Esophagus muscularis mucosa (tissue), 4 donors: ENCODE measurements around the gene AARSD1. TPM values are rescaled to one million over a fixed set of nuclear protein-coding genes. Genes with fewer than 3 reads are reported as not detected.
"Not testable (repeated sequence)": the region's sequence is repeated elsewhere in the genome, so short reads cannot be mapped to it uniquely, and the experiment has no call there.

Source experiments
- DNase-seq: peaks from one replicate; pipeline ENCODE4 v3.0.0-alpha.2; 2017; ENCODE audit errors: extremely low spot score
- H3K27ac ChIP-seq, 4 donors: fragments of 200-600 bp; sonication (generic); replicated peaks in 1 of 4; 1 replicate in 3 of 4; 2 replicates in 1 of 4; pipeline ENCODE4 v1.5.1; 2016 to 2019; ENCODE audit warnings: mild to moderate bottlenecking in 1 of 4
- H3K27me3 ChIP-seq, 4 donors: fragments of 200-600 bp; sonication (generic); one replicate each; pipeline versions ENCODE4 v1.5.1 to v1.6.0; 2016 to 2019
- H3K36me3 ChIP-seq, 4 donors: fragments of 200-600 bp; sonication (generic); one replicate each; pipeline ENCODE4 v1.5.1; 2016 to 2019
- H3K4me1 ChIP-seq, 4 donors: fragments of 200-600 bp; sonication (generic); one replicate each; pipeline ENCODE4 v1.5.1; 2016 to 2019
- H3K4me3 ChIP-seq, 4 donors: fragments of 200-600 bp; sonication (generic); 1 replicate in 2 of 4; 2 replicates in 2 of 4; pipeline ENCODE4 v1.5.1; 2016 to 2019; ENCODE audit warnings: mild to moderate bottlenecking in 4 of 4, moderate library complexity in 1 of 4
- H3K9me3 ChIP-seq, 4 donors: fragments of 200-600 bp; sonication (generic); 1 replicate in 3 of 4; 2 replicates in 1 of 4; pipeline ENCODE4 v1.5.1; 2016 to 2019
- EP300 ChIP-seq: sonication (generic); formaldehyde crosslinking; IDR thresholded peaks from one replicate; pipeline ENCODE4 v1.6.1; 2017; ENCODE audit warnings: antibody characterized with exemption
- POLR2A ChIP-seq: fragments of 450-650 bp; IDR thresholded peaks from one replicate; pipeline ENCODE4 v1.6.1; 2017; ENCODE audit warnings: antibody characterized with exemption, moderate library complexity, mild to moderate bottlenecking, low read depth
- POLR2AphosphoS5 ChIP-seq, 2 donors: sonication (generic); formaldehyde crosslinking; IDR thresholded peaks; one replicate each; pipeline ENCODE4 v1.6.1; 2017; ENCODE audit warnings: antibody characterized with exemption in 2 of 2
- WGBS: methylation state at CpG from one replicate; pipeline ENCODE4 v1.1.5; 2018; 5-methylcytosine and 5-hydroxymethylcytosine counted together
- intact Hi-C: fragments of 100-400 bp; cut with DNase I; formaldehyde crosslinking; loops from one replicate; pipeline ENCODE4 v1.15.1; 2023
- total RNA-seq, 4 donors: library from RNA; depleted of rRNA; stranded (reverse); fragments of >200 nt; gene quantifications; one replicate each; pipeline versions ENCODE4 v1.1.0 to v1.2.1, GENCODE V29; 2016
- TF ChIP-seq, protein P1 (sequence below), 3 experiments: fragments of 200-600 bp in 2 of 3; fragments of 450-650 bp in 1 of 3; sonication (generic) in 2 of 3; IDR thresholded peaks; one replicate each; pipeline ENCODE4 v1.5.1; 2017 to 2019; ENCODE audit warnings: antibody characterized with exemption in 3 of 3, mild to moderate bottlenecking in 2 of 3, moderate library complexity in 1 of 3

AARSD1 gene
- total RNA-seq, 4 donors from 2014 or later: 21.9 to 35.7 (median 26.8) TPM

DNA sequence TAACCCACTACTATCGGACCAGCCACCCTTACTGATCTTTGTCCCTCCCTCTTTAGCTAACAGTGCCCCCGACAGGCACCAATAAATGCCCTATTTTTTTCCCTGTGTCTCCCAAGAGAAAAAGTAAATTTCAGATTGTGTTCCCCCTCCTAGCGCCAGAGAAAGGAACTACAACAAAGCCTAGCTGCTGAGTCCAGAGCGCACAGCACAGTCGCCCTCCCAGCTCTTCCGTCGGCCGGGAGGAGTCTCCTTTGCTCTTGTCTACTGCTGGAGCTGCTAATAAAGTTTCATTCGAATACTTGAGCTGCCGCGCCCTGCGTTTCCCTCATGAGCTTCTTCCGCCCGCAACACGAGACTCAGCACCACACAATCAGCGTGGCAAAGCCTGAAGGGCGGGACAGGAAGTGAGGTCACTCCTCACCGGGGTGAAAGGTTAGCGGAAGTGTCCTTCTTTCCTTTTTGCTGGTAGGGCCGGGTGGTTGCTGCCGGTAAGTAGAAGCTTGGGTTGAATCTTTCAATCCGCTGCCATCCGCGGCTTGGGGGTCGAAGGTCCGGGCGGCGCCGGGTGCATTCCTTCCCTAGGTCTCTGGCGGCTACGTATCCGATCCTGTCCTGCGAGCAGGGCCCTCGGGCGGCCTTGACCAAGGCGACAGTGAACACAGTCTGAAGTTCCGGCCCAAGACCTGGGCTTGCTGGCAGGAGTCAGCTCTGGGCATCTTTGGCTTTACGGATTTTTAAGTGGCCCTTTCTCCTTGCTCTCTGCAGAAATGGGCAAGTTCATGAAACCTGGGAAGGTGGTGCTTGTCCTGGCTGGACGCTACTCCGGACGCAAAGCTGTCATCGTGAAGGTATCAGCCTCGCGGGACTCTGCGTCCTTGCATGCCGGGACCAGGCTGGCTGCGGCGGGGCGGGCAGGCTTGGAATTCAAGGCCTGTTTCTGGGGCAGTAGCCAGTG lies 34.0 kb upstream of the AARSD1 start, which contains the start of gene RPL27:
TSS of gene RPL27 (plus strand) at position 436 of the 955 bp plus-strand sequence. CDS start at position 768, 332 bp downstream.
- intact Hi-C loops: no loop called here
- under 1% methylated on average over 42 of the region's 49 CpGs for WGBS
- H3K27me3 ChIP-seq: no peaks in the 10 kb centered on the region
- peak within 1 kb of the TSS; percentile 64 to 76 (median 75) for H3K4me3 ChIP-seq
- peak within 1 kb of the TSS; percentile 87 to 94 (median 90) for H3K27ac ChIP-seq
- H3K4me1 ChIP-seq: peaks cover 17 to 34% (median 30%) of the 10 kb centered on the region in 4 donors
- peaks cover 31 to 58% (median 48%) of the 10 kb centered on the region in 4 donors for H3K36me3 ChIP-seq
- DNase-seq: peak; percentile 100
- H3K9me3 ChIP-seq: no peaks in the 10 kb centered on the region
- TF ChIP-seq EP300 (no peak), POLR2AphosphoS5 (IDR thresholded peaks at IDR 0.05) (peak; percentile 97 to 100), POLR2A (peak; percentile 86)
- TF ChIP-seq, protein P1, sequence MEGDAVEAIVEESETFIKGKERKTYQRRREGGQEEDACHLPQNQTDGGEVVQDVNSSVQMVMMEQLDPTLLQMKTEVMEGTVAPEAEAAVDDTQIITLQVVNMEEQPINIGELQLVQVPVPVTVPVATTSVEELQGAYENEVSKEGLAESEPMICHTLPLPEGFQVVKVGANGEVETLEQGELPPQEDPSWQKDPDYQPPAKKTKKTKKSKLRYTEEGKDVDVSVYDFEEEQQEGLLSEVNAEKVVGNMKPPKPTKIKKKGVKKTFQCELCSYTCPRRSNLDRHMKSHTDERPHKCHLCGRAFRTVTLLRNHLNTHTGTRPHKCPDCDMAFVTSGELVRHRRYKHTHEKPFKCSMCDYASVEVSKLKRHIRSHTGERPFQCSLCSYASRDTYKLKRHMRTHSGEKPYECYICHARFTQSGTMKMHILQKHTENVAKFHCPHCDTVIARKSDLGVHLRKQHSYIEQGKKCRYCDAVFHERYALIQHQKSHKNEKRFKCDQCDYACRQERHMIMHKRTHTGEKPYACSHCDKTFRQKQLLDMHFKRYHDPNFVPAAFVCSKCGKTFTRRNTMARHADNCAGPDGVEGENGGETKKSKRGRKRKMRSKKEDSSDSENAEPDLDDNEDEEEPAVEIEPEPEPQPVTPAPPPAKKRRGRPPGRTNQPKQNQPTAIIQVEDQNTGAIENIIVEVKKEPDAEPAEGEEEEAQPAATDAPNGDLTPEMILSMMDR (IDR thresholded peaks at IDR 0.05): peak; percentile 94 to 98 (median 95)

DNA sequence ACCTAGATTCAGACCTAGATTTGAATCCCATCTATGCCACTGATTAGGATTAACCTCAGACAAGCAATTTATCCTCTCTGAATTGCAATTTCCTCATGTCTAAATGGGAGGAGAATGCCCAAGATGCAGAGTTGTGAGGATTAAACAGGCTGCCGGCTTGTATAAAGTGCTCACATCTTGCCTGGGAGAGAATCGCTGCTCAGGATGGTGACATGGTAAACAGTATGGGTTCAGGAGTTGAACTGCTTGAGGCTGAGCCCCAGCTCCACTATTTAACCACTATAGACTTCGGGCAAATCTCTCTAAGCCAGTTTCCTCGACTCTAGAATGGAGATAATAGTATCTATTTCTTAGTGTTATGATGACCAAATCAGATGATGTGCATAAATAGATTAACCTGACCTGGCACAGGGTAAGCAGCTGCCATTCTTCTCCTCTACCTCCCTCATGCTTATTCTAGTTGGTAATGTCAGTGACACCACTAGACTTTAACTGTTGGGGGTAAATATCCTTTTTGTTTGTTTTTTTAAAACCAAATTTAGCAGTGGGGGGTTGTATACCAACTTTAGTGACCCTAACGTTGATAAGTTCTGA lies 33.2 kb upstream of the AARSD1 start:
- peaks cover 23 to 58% (median 48%) of the 10 kb centered on the region in 4 donors for H3K36me3 ChIP-seq
- DNase-seq: no peak
- WGBS: 36% methylated on average over 4 of the region's 5 CpGs
- H3K4me1 ChIP-seq: peaks cover 17 to 34% (median 30%) of the 10 kb centered on the region in 4 donors
- intact Hi-C loops: no loop called here
- no peaks in the 10 kb centered on the region for H3K9me3 ChIP-seq
- H3K4me3 ChIP-seq: peak overlapping the region; percentile 43 to 76 (median 69)
- H3K27ac ChIP-seq: peak overlapping the region; percentile 76 to 94 (median 90)
- H3K27me3 ChIP-seq: no peaks in the 10 kb centered on the region
- TF ChIP-seq POLR2AphosphoS5 (IDR thresholded peaks at IDR 0.05) (no peak), POLR2A (no peak), EP300 (no peak)
- TF ChIP-seq, protein P1 (IDR thresholded peaks at IDR 0.05): no peak

DNA sequence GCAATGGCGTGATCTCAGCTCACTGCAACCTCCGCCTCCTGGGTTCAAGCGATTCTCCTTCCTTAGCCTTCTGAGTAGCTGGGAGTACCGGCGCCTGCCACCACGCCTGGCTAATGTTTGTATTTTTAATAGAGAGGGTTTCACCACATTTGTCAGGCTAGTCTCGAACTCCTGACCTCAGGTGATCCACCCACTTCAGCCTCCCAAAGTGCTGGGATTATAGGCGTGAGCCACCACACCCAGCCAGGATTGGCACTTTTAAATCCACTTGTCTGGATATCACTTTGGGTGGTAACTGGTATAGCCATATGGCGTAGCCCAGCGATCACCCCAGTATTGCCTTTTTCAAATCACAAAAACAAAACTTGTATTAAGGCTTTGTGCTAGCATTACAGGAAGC lies 29.7 kb upstream of the AARSD1 start:
- peaks cover 17 to 60% (median 52%) of the 10 kb centered on the region in 4 donors for H3K36me3 ChIP-seq
- intact Hi-C loops, H3K4me3 ChIP-seq, H3K9me3 ChIP-seq, H3K27ac ChIP-seq, H3K27me3 ChIP-seq, DNase-seq: not testable (repeated sequence)
- H3K4me1 ChIP-seq: peaks cover 7 to 11% (median 11%) of the 10 kb centered on the region in 4 donors
- 86% methylated on average over 10 of the region's 10 CpGs for WGBS

DNA sequence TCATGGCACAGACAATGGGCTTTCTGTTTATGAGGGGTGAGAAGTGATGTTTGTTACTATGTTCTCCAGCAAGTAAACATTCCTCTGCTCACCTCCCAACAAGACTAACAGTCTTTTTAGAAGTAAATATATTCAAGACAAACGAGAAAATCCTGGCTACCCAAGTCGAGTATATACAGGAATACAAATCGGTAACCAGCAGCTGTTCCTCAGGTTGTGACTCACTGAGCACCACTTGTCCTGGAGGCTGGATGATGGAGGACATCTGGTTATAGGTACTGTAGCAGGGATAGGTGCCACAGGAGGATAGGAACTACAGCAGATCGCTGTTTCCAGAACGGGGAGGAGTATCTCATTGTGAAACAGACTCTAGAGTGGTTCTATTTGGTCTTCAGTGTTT lies 28.6 kb upstream of the AARSD1 start:
- Histone ChIP-seq H3K27me3 (no peaks in the 10 kb centered on the region), H3K4me1 (peaks cover 7 to 8% (median 7%) of the 10 kb centered on the region in 4 donors), H3K27ac (no peak overlapping the region), H3K36me3 (peaks cover 26 to 70% (median 62%) of the 10 kb centered on the region in 4 donors), H3K4me3 (no peak overlapping the region), H3K9me3 (no peaks in the 10 kb centered on the region)
- 63% methylated on average over 5 of the region's 5 CpGs for WGBS
- intact Hi-C loops: no loop called here
- TF ChIP-seq EP300: no peak
- TF ChIP-seq POLR2AphosphoS5 (IDR thresholded peaks at IDR 0.05): peak in 1 of 2 donors; percentile 25
- TF ChIP-seq POLR2A: no peak
- no peak for DNase-seq

DNA sequence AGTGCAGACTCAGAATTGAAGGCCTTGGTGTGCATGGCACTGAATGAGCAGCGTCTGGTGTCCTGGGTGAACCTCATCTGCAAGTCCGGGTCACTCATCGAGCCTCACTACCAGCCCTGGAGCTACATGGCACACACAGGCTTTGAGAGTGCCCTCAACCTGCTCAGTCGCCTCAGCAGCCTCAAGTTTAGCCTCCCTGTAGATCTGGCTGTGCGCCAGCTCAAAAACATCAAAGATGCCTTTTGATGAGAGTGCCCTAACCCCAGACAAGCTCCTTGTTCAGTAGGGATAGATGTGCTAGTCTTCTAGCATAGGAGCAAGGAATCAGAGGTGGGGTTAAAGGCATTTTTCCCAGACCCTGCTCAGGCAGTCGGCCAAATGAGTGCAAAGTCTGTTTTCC lies 27.2 kb upstream of the AARSD1 start:
- no peak overlapping the region for H3K4me3 ChIP-seq
- peaks cover 39 to 84% (median 76%) of the 10 kb centered on the region in 4 donors for H3K36me3 ChIP-seq
- H3K9me3 ChIP-seq: no peaks in the 10 kb centered on the region
- H3K27ac ChIP-seq: no peak overlapping the region
- no peak for TF ChIP-seq EP300
- TF ChIP-seq, protein P1 (IDR thresholded peaks at IDR 0.05): no peak
- no peak for TF ChIP-seq POLR2A
- no peak for TF ChIP-seq POLR2AphosphoS5 (IDR thresholded peaks at IDR 0.05)
- H3K27me3 ChIP-seq: no peaks in the 10 kb centered on the region
- WGBS: 88% methylated on average over 6 of the region's 6 CpGs
- intact Hi-C loops: no loop called here
- peaks cover 0 to 2% (median 0%) of the 10 kb centered on the region in 4 donors for H3K4me1 ChIP-seq
- DNase-seq: no peak
